ENCODE measurements around the gene IGSF21.

IGSF21 gene

DNA sequence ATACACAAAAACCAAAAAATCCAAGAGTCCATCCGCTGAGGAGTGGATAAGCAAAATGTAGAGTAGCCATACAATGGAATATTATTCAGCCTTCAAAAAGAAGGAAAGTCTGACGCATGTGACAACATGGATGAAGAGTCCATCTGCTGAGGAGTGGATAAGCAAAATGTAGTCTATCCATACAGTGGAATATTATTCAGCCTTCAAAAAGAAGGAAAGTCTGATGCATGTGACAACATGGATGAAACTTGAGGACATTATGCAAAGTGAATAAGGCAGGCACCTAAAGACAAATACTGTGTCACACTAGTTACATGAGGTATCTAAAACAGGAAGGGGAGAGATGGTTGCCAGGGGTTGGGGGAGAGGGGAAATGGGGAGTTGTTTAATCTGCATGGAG is 14.0 kb upstream of the IGSF21 start:
- DNase-seq (ENCODE audit: low read depth): no peak
- TF ChIP-seq CTCF (conservative IDR thresholded peaks at IDR 0.05; ENCODE audit: low read depth, low read length): no peak
- no peak overlapping the region for H3K4me3 ChIP-seq (ENCODE audit: low read length)

DNA sequence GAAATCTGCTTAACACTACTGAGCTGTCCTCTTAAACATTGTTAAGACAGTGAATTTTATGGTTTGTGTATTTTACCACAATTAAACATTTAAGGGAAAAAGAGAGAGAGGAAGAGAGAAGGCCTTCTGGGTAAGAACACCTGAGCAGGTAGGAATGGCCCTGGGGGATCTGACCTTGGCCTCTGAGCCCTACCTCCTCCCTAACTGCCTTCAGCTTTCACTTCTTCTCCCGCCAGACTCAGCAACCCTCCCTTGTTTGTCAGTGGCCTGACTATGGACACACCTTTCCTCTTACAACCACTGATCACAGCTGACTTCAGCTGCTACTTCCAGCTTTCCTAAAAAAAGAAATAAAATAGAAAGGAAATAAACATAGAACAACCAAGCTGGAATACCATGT is 13.5 kb upstream of the IGSF21 start:
- TF ChIP-seq CTCF (conservative IDR thresholded peaks at IDR 0.05; ENCODE audit: low read depth, low read length): no peak
- no peak for DNase-seq (ENCODE audit: low read depth)
- H3K4me3 ChIP-seq (ENCODE audit: low read length): no peak overlapping the region

DNA sequence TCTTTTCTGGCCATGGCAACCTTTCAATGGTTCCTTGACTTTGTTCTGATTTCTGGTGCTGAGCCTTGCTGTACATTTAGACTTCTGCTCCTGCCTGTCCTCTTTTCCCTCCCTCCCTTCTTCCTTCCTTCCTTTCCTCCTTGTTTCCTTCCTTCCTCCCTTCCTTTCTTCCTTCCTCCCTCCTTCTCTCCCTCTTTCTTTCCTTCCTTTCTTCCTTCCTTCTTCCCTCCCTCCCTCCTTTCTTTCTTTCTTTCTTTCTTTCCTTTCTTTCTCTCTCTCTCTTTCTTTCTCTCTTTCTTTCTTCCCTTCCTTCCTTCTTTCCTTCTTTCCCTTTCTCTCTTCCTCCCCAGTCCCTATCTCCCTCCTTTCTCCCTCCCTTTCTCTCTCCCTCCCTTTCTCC is 10.4 kb upstream of the IGSF21 start:
- TF ChIP-seq CTCF (conservative IDR thresholded peaks at IDR 0.05; ENCODE audit: low read depth, low read length): no peak
- DNase-seq (ENCODE audit: low read depth): no peak

GRCh38 chr1:18099026-18099425 is 8.6 kb upstream of the IGSF21 start:
- no peak for DNase-seq (ENCODE audit: low read depth)
- no peak for TF ChIP-seq CTCF (conservative IDR thresholded peaks at IDR 0.05; ENCODE audit: low read depth, low read length)

More for the DNA sequence above, 10.4 kb upstream of the IGSF21 start:
- no peak overlapping the region for H3K4me3 ChIP-seq (ENCODE audit: low read length)

GRCh38 chr1:18100060-18100459 is 7.5 kb upstream of the IGSF21 start:
- no peak for TF ChIP-seq CTCF (conservative IDR thresholded peaks at IDR 0.05; ENCODE audit: low read depth, low read length)
- no peak overlapping the region for H3K4me3 ChIP-seq (ENCODE audit: low read length)
- no peak for DNase-seq (ENCODE audit: low read depth)

More at GRCh38 chr1:18099026-18099425, 8.6 kb upstream of the IGSF21 start:
- no peak overlapping the region for H3K4me3 ChIP-seq (ENCODE audit: low read length)

GRCh38 chr1:18100491-18101063 is 7.0 kb upstream of the IGSF21 start:
- peak; percentile 76 for TF ChIP-seq CTCF (conservative IDR thresholded peaks at IDR 0.05; ENCODE audit: low read depth, low read length)
- no peak overlapping the region for H3K4me3 ChIP-seq (ENCODE audit: low read length)
- DNase-seq (ENCODE audit: low read depth): peak; percentile 0

GRCh38 chr1:18101508-18101907 is 6.1 kb upstream of the IGSF21 start:
- H3K4me3 ChIP-seq (ENCODE audit: low read length): no peak overlapping the region
- DNase-seq (ENCODE audit: low read depth): no peak
- no peak for TF ChIP-seq CTCF (conservative IDR thresholded peaks at IDR 0.05; ENCODE audit: low read depth, low read length)

Measured in retinal pigment epithelial cell (primary cell).